DOHH2 (cell line): ENCODE data around the gene TPCN2.

Source experiments
- EZH2phosphoT487 ChIP-seq: fragments of 200-600 bp; sonication (generic); IDR thresholded peaks from 2 replicates; pipeline ENCODE4 v1.6.1; 2017; ENCODE audit warnings: borderline replicate concordance, mild to moderate bottlenecking, antibody characterized with exemption, low read length, moderate library complexity, mixed read lengths
- TF ChIP-seq, protein P1 (sequence below): fragments of 200-600 bp; sonication (generic); IDR thresholded peaks from one replicate; pipeline ENCODE4 v1.5.1; 2014; ENCODE audit warnings: antibody characterized with exemption, mild to moderate bottlenecking, low read depth, low read length; ENCODE audit not compliant: poor library complexity, severe bottlenecking

DNA sequence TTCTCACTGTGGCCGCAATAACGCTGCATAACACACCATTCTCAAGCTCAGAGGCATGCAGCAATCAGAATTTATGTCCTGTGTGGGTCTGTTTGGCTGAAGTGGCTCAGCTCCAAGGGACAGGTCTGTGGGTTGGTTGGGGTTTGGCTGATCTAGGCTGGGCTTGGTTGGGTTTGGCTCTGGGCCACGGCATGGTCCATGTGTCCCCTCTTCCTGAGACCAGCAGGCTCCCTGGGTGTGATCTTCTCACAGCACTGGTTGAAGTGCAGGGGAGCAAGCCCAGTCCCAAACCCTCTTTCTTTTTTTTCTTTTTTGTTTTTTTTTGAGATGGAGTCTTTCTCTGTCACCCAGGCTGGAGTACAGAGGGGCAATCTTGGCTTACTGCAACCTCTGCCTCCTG, 132.0 kb downstream of the TPCN2 start:
- TF ChIP-seq, protein P1, sequence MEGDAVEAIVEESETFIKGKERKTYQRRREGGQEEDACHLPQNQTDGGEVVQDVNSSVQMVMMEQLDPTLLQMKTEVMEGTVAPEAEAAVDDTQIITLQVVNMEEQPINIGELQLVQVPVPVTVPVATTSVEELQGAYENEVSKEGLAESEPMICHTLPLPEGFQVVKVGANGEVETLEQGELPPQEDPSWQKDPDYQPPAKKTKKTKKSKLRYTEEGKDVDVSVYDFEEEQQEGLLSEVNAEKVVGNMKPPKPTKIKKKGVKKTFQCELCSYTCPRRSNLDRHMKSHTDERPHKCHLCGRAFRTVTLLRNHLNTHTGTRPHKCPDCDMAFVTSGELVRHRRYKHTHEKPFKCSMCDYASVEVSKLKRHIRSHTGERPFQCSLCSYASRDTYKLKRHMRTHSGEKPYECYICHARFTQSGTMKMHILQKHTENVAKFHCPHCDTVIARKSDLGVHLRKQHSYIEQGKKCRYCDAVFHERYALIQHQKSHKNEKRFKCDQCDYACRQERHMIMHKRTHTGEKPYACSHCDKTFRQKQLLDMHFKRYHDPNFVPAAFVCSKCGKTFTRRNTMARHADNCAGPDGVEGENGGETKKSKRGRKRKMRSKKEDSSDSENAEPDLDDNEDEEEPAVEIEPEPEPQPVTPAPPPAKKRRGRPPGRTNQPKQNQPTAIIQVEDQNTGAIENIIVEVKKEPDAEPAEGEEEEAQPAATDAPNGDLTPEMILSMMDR, result no peak
- no peak for TF ChIP-seq EZH2phosphoT487
